Endothelial cell of umbilical vein (primary cell): ENCODE data around the gene CSRP1.
"Not testable (repeated sequence)": the region's sequence is repeated elsewhere in the genome, so short reads cannot be mapped to it uniquely, and the experiment has no call there.

ENCODE experiments used
- EZH2 ChIP-seq: IDR thresholded peaks from 2 replicates; pipeline ENCODE4 v1.6.1; 2012; ENCODE audit warnings: borderline replicate concordance, low read depth, mild to moderate bottlenecking, moderate library complexity, low read length, inconsistent platforms; ENCODE audit not compliant: severe bottlenecking
- FOS ChIP-seq: IDR thresholded peaks from 2 replicates; pipeline ENCODE4 v1.6.1; 2011; ENCODE audit warnings: mild to moderate bottlenecking, low read length, moderate library complexity, borderline replicate concordance; ENCODE audit not compliant: insufficient read depth
- GATA2 ChIP-seq: IDR thresholded peaks from 2 replicates; pipeline ENCODE4 v1.7.0; 2011; ENCODE audit warnings: low read depth, mild to moderate bottlenecking, moderate library complexity, mixed read lengths, low read length; ENCODE audit not compliant: insufficient read length, insufficient read depth
- JUN ChIP-seq: IDR thresholded peaks from 2 replicates; pipeline ENCODE4 v1.6.1; 2011; ENCODE audit warnings: borderline replicate concordance, low read depth; ENCODE audit not compliant: insufficient read length, insufficient read depth
- MYC ChIP-seq: IDR thresholded peaks from one replicate; pipeline ENCODE4 v1.6.1; 2011; ENCODE audit warnings: mild to moderate bottlenecking, low read depth, low read length
- POLR2A ChIP-seq: IDR thresholded peaks from 2 replicates; pipeline ENCODE4 v1.6.1; 2012; ENCODE audit warnings: low read depth, mild to moderate bottlenecking, control low read depth, low read length
- TF ChIP-seq, protein P1 (sequence below), 2 donors: IDR thresholded peaks; 1 replicate in 1 of 2; 2 replicates in 1 of 2; pipeline ENCODE4 v1.5.1; 2011; ENCODE audit warnings: low read length in 2 of 2, mild to moderate bottlenecking in 2 of 2, moderate library complexity in 2 of 2, control low read depth in 1 of 2, inconsistent platforms in 1 of 2, low read depth in 1 of 2; ENCODE audit not compliant: insufficient read depth in 1 of 2; ENCODE audit errors: extremely low read depth in 1 of 2

DNA sequence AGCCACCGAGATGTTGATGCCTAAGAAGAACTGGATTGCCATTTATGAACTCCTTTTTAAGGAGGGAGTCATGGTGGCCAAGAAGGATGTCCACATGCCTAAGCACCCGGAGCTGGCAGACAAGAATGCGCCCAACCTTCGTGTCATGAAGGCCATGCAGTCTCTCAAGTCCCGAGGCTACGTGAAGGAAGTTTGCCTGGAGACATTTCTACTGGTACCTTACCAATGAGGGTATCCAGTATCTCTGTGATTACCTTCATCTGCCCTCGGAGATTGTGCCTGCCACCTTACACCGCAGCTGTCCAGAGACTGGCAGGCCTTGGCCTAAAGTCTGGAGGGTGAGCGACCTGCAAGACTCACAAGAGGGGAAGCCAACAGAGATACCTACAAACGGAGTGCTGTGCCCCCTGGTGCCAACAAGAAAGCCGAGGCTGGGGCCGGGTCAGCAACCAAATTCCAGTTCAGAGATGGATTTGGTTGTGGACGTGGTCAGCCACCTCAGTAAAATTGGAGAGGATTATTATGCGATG lies 13.2 kb upstream of the CSRP1 start:
- TF ChIP-seq POLR2A, GATA2, JUN, EZH2, MYC, FOS: not testable (repeated sequence)
- TF ChIP-seq, protein P1, sequence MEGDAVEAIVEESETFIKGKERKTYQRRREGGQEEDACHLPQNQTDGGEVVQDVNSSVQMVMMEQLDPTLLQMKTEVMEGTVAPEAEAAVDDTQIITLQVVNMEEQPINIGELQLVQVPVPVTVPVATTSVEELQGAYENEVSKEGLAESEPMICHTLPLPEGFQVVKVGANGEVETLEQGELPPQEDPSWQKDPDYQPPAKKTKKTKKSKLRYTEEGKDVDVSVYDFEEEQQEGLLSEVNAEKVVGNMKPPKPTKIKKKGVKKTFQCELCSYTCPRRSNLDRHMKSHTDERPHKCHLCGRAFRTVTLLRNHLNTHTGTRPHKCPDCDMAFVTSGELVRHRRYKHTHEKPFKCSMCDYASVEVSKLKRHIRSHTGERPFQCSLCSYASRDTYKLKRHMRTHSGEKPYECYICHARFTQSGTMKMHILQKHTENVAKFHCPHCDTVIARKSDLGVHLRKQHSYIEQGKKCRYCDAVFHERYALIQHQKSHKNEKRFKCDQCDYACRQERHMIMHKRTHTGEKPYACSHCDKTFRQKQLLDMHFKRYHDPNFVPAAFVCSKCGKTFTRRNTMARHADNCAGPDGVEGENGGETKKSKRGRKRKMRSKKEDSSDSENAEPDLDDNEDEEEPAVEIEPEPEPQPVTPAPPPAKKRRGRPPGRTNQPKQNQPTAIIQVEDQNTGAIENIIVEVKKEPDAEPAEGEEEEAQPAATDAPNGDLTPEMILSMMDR (IDR thresholded peaks at IDR 0.05; ENCODE audit: extremely low read depth in 1 of 2, insufficient read depth in 1 of 2, low read depth in 1 of 2, low read length in 2 of 2): not testable (repeated sequence)
